ENCODE results near the gene MAGI1. TPM values are rescaled to one million over a fixed set of nuclear protein-coding genes. Genes with fewer than 3 reads are reported as not detected.
A peak's percentile ranks its signal among the peaks of the same experiment; 100 is the strongest.
"Not testable (repeated sequence)": the region's sequence is repeated elsewhere in the genome, so short reads cannot be mapped to it uniquely, and the experiment has no call there.

Gene MAGI1
- total and polyA plus RNA-seq, 7 donors = 10.2 to 54.0 (median 29.8) TPM

DNA sequence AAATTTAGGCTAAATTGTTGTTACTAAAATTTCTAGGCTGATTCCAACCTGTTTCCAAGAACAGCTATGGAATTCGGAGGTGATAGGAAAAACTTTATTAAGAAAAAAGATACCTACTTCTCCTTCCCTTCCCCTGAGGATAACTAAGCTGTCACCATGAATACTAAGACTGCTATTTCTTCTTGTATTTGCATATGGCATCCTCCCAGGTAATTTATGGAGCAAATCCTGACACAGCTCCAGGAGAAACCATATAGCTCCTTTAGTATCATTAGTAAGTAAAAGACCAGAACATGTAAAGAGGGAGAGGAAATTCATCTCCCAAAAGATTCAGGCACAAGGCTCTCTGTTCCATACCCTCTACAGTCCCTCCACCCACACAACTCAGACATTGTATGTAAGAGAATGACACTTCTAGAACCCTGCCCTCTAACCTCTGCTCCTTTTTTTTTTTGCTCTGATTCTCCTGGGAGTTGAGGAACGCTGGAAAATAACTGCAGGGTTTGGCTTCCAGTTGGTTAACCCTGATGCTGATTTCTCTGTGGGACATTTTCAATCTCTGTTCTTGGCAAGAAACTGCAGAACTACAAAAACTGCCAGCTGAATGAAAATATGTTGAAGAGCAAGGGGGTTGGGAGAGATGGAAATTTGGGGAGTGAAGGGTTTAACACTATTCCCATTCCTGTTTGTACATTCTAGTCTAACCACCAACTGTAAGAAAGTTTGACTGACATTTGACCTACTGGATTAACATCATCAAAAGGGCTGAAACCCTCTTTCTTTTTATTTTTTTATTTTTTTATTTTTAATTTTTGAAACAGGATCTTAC, 14.2 kb upstream of the MAGI1 start:
- Histone ChIP-seq H3K27me3 (no peaks in the 10 kb centered on the region), H3K4me1 (peaks cover 0 to 5% (median 3%) of the 10 kb centered on the region in 4 donors), H3K27ac (no peak overlapping the region), H3K4me3 (no peak overlapping the region), H3K36me3 (no peaks in the 10 kb centered on the region), H3K9me3 (no peaks in the 10 kb centered on the region)
- 67 to 68% methylated on average over 2 of the region's 2 CpGs for WGBS, 2 donors
- no peak for DNase-seq
- intact Hi-C loops (cut with DNase I) = no loop called here
- TF ChIP-seq POLR2AphosphoS5 (IDR thresholded peaks at IDR 0.05) (no peak), POLR2A (IDR thresholded peaks at IDR 0.05) (no peak), EP300 (IDR thresholded peaks at IDR 0.05) (no peak)
- TF ChIP-seq, protein P1, sequence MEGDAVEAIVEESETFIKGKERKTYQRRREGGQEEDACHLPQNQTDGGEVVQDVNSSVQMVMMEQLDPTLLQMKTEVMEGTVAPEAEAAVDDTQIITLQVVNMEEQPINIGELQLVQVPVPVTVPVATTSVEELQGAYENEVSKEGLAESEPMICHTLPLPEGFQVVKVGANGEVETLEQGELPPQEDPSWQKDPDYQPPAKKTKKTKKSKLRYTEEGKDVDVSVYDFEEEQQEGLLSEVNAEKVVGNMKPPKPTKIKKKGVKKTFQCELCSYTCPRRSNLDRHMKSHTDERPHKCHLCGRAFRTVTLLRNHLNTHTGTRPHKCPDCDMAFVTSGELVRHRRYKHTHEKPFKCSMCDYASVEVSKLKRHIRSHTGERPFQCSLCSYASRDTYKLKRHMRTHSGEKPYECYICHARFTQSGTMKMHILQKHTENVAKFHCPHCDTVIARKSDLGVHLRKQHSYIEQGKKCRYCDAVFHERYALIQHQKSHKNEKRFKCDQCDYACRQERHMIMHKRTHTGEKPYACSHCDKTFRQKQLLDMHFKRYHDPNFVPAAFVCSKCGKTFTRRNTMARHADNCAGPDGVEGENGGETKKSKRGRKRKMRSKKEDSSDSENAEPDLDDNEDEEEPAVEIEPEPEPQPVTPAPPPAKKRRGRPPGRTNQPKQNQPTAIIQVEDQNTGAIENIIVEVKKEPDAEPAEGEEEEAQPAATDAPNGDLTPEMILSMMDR (IDR thresholded peaks at IDR 0.05) = no peak

GRCh38 chr3:66050821-66051220, 12.1 kb upstream of the MAGI1 start:
- Histone ChIP-seq H3K4me3 (no peak overlapping the region), H3K9me3 (no peaks in the 10 kb centered on the region), H3K27me3 (no peaks in the 10 kb centered on the region), H3K4me1 (peaks cover 0 to 15% (median 10%) of the 10 kb centered on the region in 4 donors), H3K36me3 (no peaks in the 10 kb centered on the region), H3K27ac (no peak overlapping the region)
- TF ChIP-seq, protein P1 (IDR thresholded peaks at IDR 0.05) = no peak
- TF ChIP-seq POLR2AphosphoS5 (IDR thresholded peaks at IDR 0.05) (no peak), POLR2A (IDR thresholded peaks at IDR 0.05) (no peak), EP300 (IDR thresholded peaks at IDR 0.05) (no peak)
- DNase-seq = no peak
- 95 to 96% methylated on average over 2 of the region's 2 CpGs for WGBS, 2 donors
- intact Hi-C loops (cut with DNase I) = no loop called here

GRCh38 chr3:66048051-66048395, 9.3 kb upstream of the MAGI1 start:
- intact Hi-C loops (cut with DNase I) = no loop called here
- no peaks in the 10 kb centered on the region for H3K9me3 ChIP-seq
- H3K27ac ChIP-seq = peak overlapping the region in 1 of 4 donors; percentile 20
- DNase-seq = no peak
- no peaks in the 10 kb centered on the region for H3K36me3 ChIP-seq
- TF ChIP-seq POLR2A (IDR thresholded peaks at IDR 0.05) = no peak
- TF ChIP-seq EP300 (IDR thresholded peaks at IDR 0.05) = no peak
- TF ChIP-seq, protein P1 (IDR thresholded peaks at IDR 0.05) = no peak
- TF ChIP-seq POLR2AphosphoS5 (IDR thresholded peaks at IDR 0.05) = no peak
- no peak overlapping the region for H3K4me3 ChIP-seq
- H3K27me3 ChIP-seq = no peaks in the 10 kb centered on the region
- peaks cover 0 to 15% (median 10%) of the 10 kb centered on the region in 4 donors for H3K4me1 ChIP-seq

DNA sequence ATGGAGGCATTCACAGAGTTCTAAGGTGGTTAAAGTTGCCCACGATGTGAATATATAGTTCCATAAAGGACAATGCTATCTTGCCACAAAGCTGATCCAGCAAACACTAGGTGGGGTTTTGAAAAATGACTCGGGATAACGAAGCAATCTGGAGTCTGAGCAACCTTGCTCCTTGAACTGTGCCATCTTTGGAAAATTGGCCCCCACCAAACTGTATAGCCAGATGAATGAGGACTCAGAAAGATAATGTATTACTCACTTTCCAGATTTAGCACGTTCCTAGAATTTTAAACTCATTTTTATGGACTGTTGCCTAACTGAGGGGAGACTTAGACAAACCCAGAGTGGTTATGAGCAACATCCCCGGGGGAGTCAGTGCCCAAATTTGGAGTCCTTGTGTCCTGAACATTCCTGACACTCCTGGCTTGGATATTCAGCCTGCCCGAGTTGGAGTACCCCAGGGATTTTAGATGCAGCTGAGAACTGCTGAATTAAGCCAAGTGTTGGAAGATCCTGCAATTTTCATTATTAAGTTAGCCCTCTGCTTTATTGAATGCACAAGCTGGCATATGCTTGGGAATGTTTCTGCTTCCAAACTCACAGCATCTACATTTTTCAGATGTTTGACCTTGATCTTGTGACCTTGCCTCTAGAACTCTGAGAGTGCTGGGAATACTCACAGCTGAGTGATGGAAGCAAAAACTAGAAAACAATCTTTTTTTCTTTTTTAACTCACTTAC, 8.8 kb upstream of the MAGI1 start:
- DNase-seq = no peak
- no peak for TF ChIP-seq POLR2A (IDR thresholded peaks at IDR 0.05)
- TF ChIP-seq POLR2AphosphoS5 (IDR thresholded peaks at IDR 0.05) = no peak
- TF ChIP-seq EP300 (IDR thresholded peaks at IDR 0.05) = no peak
- TF ChIP-seq, protein P1 (IDR thresholded peaks at IDR 0.05) = no peak
- intact Hi-C loops (cut with DNase I) = no loop called here
- peaks cover 0 to 15% (median 10%) of the 10 kb centered on the region in 4 donors for H3K4me1 ChIP-seq
- no peaks in the 10 kb centered on the region for H3K27me3 ChIP-seq
- H3K36me3 ChIP-seq = no peaks in the 10 kb centered on the region
- peak overlapping the region in 1 of 4 donors; percentile 20 for H3K27ac ChIP-seq
- H3K9me3 ChIP-seq = no peaks in the 10 kb centered on the region
- 15 to 58% methylated on average over 6 of the region's 6 CpGs for WGBS, 2 donors
- no peak overlapping the region for H3K4me3 ChIP-seq

DNA sequence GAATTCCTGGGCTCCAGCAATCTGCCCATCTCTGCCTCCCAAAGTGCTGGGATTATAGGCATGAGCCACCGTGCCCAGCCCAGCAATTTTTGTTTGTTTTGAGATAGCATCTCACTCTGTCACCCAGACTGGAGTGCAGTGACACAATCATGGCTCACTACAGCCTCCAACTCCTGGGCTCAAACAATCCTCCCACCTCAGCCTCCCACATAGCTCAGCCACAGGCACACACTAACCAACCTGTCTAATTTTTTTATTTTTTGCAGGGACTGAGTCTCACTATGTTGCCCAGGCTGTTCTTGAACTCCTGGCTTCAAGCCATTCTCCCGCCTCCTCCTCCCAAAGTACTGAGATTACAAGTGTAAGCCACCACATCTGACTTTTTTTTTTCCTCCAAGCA, 7.6 kb upstream of the MAGI1 start:
- 55 to 68% methylated on average over 2 of the region's 2 CpGs for WGBS, 2 donors
- intact Hi-C loops (cut with DNase I) = not testable (repeated sequence)
- peaks cover 0 to 15% (median 10%) of the 10 kb centered on the region in 4 donors for H3K4me1 ChIP-seq

More for the DNA sequence above, 7.6 kb upstream of the MAGI1 start:
- DNase-seq, H3K36me3 ChIP-seq, H3K27me3 ChIP-seq, H3K27ac ChIP-seq, H3K4me3 ChIP-seq, H3K9me3 ChIP-seq: not testable (repeated sequence)
